H1 (cell line): ENCODE results near the gene MESD. TPM values are rescaled to one million over a fixed set of nuclear protein-coding genes. Genes with fewer than 3 reads are reported as not detected.

ENCODE experiments used
- CTCF ChIA-PET: fragments of 300-600 bp; sonication (Branson Sonifier 250); formaldehyde crosslinking; loops from one replicate; lab custom pipeline; 2021; ENCODE audit not compliant: partially characterized antibody; lab: Charles Lee
- POLR2A ChIA-PET: fragments of 300-600 bp; sonication (Branson Sonifier 250); formaldehyde crosslinking; loops from one replicate; lab custom pipeline; 2021; ENCODE audit warnings: inconsistent platforms; ENCODE audit not compliant: partially characterized antibody; lab: Charles Lee
- DNase-seq, 2 experiments: peaks; one replicate each; pipeline versions ENCODE4 v3.0.0 to v3.0.0-alpha.2; 2010 to 2022; ENCODE audit warnings: low spot score in 2 of 2, low read depth in 1 of 2, mixed read lengths in 1 of 2
- FAIRE-seq: peaks from 2 replicates; lab custom pipeline; 2011; peaks lifted over from hg19 to GRCh38; lab: Jason Lieb, UNC
- H2AFZ ChIP-seq: 2 replicates; pipeline ENCODE4 v1.8.1; 2012; ENCODE audit warnings: low read length, inconsistent platforms
- H2AK5ac ChIP-seq: 2 replicates; pipeline ENCODE4 v1.6.1; 2013; ENCODE audit warnings: low read depth, low read length
- H2BK120ac ChIP-seq: replicated peaks from 2 replicates; pipeline ENCODE3; 2013; ENCODE audit warnings: low read depth, low read length, inconsistent platforms
- H2BK12ac ChIP-seq: 2 replicates; pipeline ENCODE4 v1.6.1; 2013; ENCODE audit warnings: low read depth, low read length
- H2BK15ac ChIP-seq: 2 replicates; pipeline ENCODE4 v1.6.1; 2013; ENCODE audit warnings: low read length
- H2BK20ac ChIP-seq: 2 replicates; pipeline ENCODE4 v1.6.1; 2013; ENCODE audit warnings: low read length
- H2BK5ac ChIP-seq: 2 replicates; pipeline ENCODE4 v1.6.1; 2013; ENCODE audit warnings: low read depth, low read length
- H3K14ac ChIP-seq: 2 replicates; pipeline ENCODE4 v1.6.1; 2013; ENCODE audit warnings: inconsistent platforms; ENCODE audit not compliant: insufficient read length
- H3K18ac ChIP-seq: 2 replicates; pipeline ENCODE4 v1.6.1; 2013; ENCODE audit warnings: low read length; ENCODE audit errors: extremely low read depth
- H3K23ac ChIP-seq: 2 replicates; pipeline ENCODE4 v1.6.1; 2013; ENCODE audit warnings: inconsistent platforms; ENCODE audit not compliant: insufficient read length
- H3K23me2 ChIP-seq: 2 replicates; pipeline ENCODE4 v1.6.1; 2013; ENCODE audit warnings: low read depth, low read length
- H3K27ac ChIP-seq: 2 replicates; pipeline ENCODE4 v1.6.1; 2011; ENCODE audit warnings: low read depth, low read length, inconsistent platforms
- H3K27me3 ChIP-seq, 4 experiments: replicated peaks in 1 of 4; 1 replicate in 1 of 4; 2 replicates in 3 of 4; pipeline versions ENCODE4 v1.6.1 to v1.8.1; 2011 to 2013; ENCODE audit warnings: low read length in 3 of 4, mild to moderate bottlenecking in 3 of 4, inconsistent platforms in 2 of 4, mixed read lengths in 2 of 4, moderate library complexity in 1 of 4; ENCODE audit not compliant: control insufficient read depth in 3 of 4, insufficient read depth in 3 of 4; ENCODE audit errors: extremely low read depth in 1 of 4
- H3K36me3 ChIP-seq, 4 experiments: 2 replicates each; pipeline versions ENCODE4 v1.6.1 to v1.8.1; 2011 to 2013; ENCODE audit warnings: mild to moderate bottlenecking in 4 of 4, low read length in 3 of 4, moderate library complexity in 2 of 4, control low read depth in 1 of 4, inconsistent platforms in 1 of 4; ENCODE audit not compliant: insufficient read depth in 4 of 4, control insufficient read depth in 2 of 4
- H3K4ac ChIP-seq: replicated peaks from 2 replicates; pipeline ENCODE3; 2013; ENCODE audit warnings: low read length, low read depth, mixed read lengths, inconsistent platforms; ENCODE audit not compliant: insufficient read length
- H3K4me1 ChIP-seq, 4 experiments: replicated peaks in 1 of 4; 1 replicate in 1 of 4; 2 replicates in 3 of 4; pipeline versions ENCODE4 v1.6.1 to v1.8.1; 2011 to 2013; ENCODE audit warnings: low read length in 3 of 4, inconsistent platforms in 2 of 4, mixed read lengths in 1 of 4; ENCODE audit not compliant: insufficient read depth in 4 of 4, control insufficient read depth in 3 of 4
- H3K4me2 ChIP-seq, 2 experiments: 2 replicates each; pipeline versions ENCODE4 v1.6.1 to v1.8.1; 2011 to 2013; ENCODE audit warnings: low read depth in 2 of 2, low read length in 2 of 2, control low read depth in 1 of 2, inconsistent platforms in 1 of 2, mild to moderate bottlenecking in 1 of 2; ENCODE audit not compliant: insufficient read depth in 1 of 2
- H3K4me3 ChIP-seq, 4 experiments: fragments of 200-600, 300-600 bp in 1 of 4; sonication (generic), shearing (Covaris generic), sonication (Bioruptor Twin) in 1 of 4; 2 replicates each; pipeline versions ENCODE4 v1.5.1 to v1.8.1; 2011 to 2016; ENCODE audit warnings: low read length in 4 of 4, low read depth in 3 of 4, control low read depth in 2 of 4, inconsistent platforms in 2 of 4, mild to moderate bottlenecking in 2 of 4, mixed read lengths in 1 of 4, moderate library complexity in 1 of 4; ENCODE audit not compliant: insufficient read depth in 2 of 4; ENCODE audit errors: extremely low read depth in 1 of 4
- H3K56ac ChIP-seq: replicated peaks from 2 replicates; pipeline ENCODE3; 2013; ENCODE audit warnings: low read depth, mild to moderate bottlenecking, mixed read lengths, low read length, inconsistent platforms; ENCODE audit not compliant: insufficient read length
- H3K79me1 ChIP-seq: 2 replicates; pipeline ENCODE4 v1.6.1; 2013; ENCODE audit warnings: low read depth, low read length, control low read depth
- H3K79me2 ChIP-seq, 2 experiments: 2 replicates each; pipeline versions ENCODE4 v1.6.1 to v1.8.1; 2012 to 2013; ENCODE audit warnings: low read length in 2 of 2, mild to moderate bottlenecking in 2 of 2, inconsistent platforms in 1 of 2; ENCODE audit not compliant: insufficient read depth in 2 of 2, control insufficient read depth in 1 of 2
- H3K9ac ChIP-seq, 4 experiments: replicated peaks in 1 of 4; 1 replicate in 1 of 4; 2 replicates in 3 of 4; pipeline versions ENCODE4 v1.6.1 to v1.8.1; 2011 to 2013; ENCODE audit warnings: low read depth in 3 of 4, low read length in 3 of 4, control low read depth in 2 of 4, mild to moderate bottlenecking in 2 of 4, moderate library complexity in 2 of 4, inconsistent platforms in 1 of 4; ENCODE audit errors: extremely low read depth in 1 of 4
- H3K9me3 ChIP-seq, 2 experiments: 2 replicates each; pipeline versions ENCODE4 v1.6.1 to v1.8.1; 2012 to 2013; ENCODE audit warnings: mild to moderate bottlenecking in 2 of 2, moderate library complexity in 2 of 2, control low read depth in 1 of 2, inconsistent platforms in 1 of 2, low read depth in 1 of 2, low read length in 1 of 2, mixed read lengths in 1 of 2; ENCODE audit not compliant: insufficient read depth in 2 of 2
- H4K20me1 ChIP-seq, 2 experiments: replicated peaks in 1 of 2; 2 replicates each; pipeline versions ENCODE3 to v1.8.1; 2011 to 2013; ENCODE audit warnings: inconsistent platforms in 2 of 2, low read length in 2 of 2, mild to moderate bottlenecking in 1 of 2; ENCODE audit not compliant: insufficient read depth in 2 of 2, control insufficient read depth in 1 of 2
- H4K5ac ChIP-seq: 2 replicates; pipeline ENCODE4 v1.6.1; 2013; ENCODE audit warnings: low read length, low read depth, mixed read lengths, inconsistent platforms; ENCODE audit not compliant: insufficient read length
- H4K8ac ChIP-seq: 2 replicates; pipeline ENCODE4 v1.8.0; 2013; ENCODE audit warnings: mild to moderate bottlenecking, moderate library complexity, low read length, inconsistent platforms; ENCODE audit not compliant: insufficient read depth; ENCODE audit errors: extremely low read depth
- H4K91ac ChIP-seq: replicated peaks from 2 replicates; pipeline ENCODE3; 2013; ENCODE audit warnings: low read length, mixed read lengths, inconsistent platforms; ENCODE audit not compliant: insufficient read length
- CHD1 ChIP-seq: IDR thresholded peaks from 2 replicates; pipeline ENCODE4 v1.6.1; 2012; ENCODE audit warnings: low read depth, low read length, improper control_type of control experiment
- PHF8 ChIP-seq: fragments of 200-600 bp; sonication (generic); conservative IDR thresholded peaks from 2 replicates; pipeline ENCODE4 v1.7.1; 2012; ENCODE audit warnings: low read depth, mild to moderate bottlenecking, inconsistent platforms, low read length, moderate library complexity
- TAF7 ChIP-seq: optimal IDR thresholded peaks from 2 replicates; pipeline ENCODE3; 2011; ENCODE audit warnings: low read depth, mild to moderate bottlenecking, inconsistent platforms, low read length, moderate library complexity, borderline replicate concordance
- YY1 ChIP-seq: IDR thresholded peaks from 2 replicates; pipeline ENCODE4 v1.6.1; 2011; ENCODE audit warnings: low read depth, mild to moderate bottlenecking, low read length
- WGBS, 2 experiments: shearing (Covaris generic) in 1 of 2; methylation state at CpG; one replicate each; pipeline versions ENCODE4 v1.1.6 to v1.1.7; 2013 to 2015; ENCODE audit warnings: low lambda C conversion rate in 2 of 2, mixed read lengths in 2 of 2, inconsistent platforms in 1 of 2, low coverage in 1 of 2, missing lambda C conversion rate in 1 of 2; ENCODE audit not compliant: insufficient replicate concordance in 2 of 2, insufficient coverage in 1 of 2, insufficient read length in 1 of 2; ENCODE audit errors: extremely low coverage in 1 of 2, missing lambda C conversion rate in 1 of 2; 5-methylcytosine and 5-hydroxymethylcytosine counted together
- polyA plus RNA-seq, 7 experiments: library from polyadenylated mRNA; depleted of rRNA in 3 of 7; stranded (reverse) in 5 of 7; unstranded in 2 of 7; fragments of >200 nt in 5 of 7; fragments of 200-250 nt in 2 of 7; gene quantifications; 1 replicate in 5 of 7; 2 replicates in 1 of 7; 4 replicates in 1 of 7; pipeline versions ENCODE4 v1.2.1 to v1.2.3, GENCODE V29; 2011 to 2013; ENCODE audit warnings: missing spikeins in 2 of 7, mixed read lengths in 2 of 7
- total RNA-seq: library from RNA; stranded (reverse); fragmentation: NEBNext Ultra II Directional; extraction: Animal tissue kit (Norgen Biotek cat#: 25700); gene quantifications from 2 replicates; pipeline ENCODE4 v1.2.1, GENCODE V29; 2021

Gene MESD
- total and polyA plus RNA-seq, 2 of the 8 experiments (the other 6 are each of a cell fraction or from before 2014, with no cell fraction given), result 11.0 to 28.3 TPM

DNA sequence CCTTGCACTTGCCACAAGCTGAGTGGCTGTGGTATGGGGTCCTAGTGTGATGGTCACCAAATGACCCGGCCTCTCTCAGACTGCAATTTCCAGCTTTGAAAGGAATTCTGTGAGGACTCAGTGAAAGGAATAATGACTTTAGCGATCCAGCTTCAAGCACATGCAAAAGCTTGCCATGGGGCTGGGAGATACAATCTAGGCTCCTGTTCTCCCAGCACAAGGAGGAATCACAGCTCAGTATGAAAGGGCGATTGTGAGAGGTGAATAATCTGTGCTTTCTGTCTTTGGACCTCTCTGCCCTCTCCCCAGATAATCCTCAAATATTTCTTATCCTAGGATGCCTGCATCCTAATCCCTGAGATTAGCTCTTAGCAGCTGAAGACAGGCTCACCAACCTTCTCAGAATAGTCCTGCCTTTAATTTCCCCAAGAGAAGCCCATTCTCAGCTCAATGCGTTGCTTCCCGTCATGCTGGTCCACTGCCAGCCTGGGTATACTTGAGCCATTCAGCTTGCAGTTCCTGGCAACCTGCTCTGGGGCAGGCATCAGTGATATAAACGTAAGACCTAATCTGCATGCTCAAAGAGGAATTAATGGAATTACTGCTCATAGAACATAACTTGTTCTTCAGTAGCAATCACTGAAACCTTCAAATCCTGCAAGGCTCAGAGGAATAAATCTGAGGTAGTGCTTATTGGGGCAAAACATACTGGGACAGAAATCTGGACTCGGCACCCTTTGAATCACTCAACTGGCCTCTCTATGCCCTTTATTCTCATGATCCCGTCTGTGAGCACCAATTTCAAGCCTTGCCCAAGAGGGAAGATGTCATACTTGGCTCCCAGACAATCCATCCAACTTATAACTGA lies 26.2 kb upstream of the MESD start:
- H4K5ac ChIP-seq, result no peak overlapping the region
- no peak overlapping the region for H3K4me3 ChIP-seq
- no peak overlapping the region for H2AFZ ChIP-seq
- no peaks in the 10 kb centered on the region for H3K27me3 ChIP-seq
- no peaks in the 10 kb centered on the region for H3K9me3 ChIP-seq
- H3K79me1 ChIP-seq, result no peaks in the 10 kb centered on the region; the same call in 1 of the 2 replicates
- no peak overlapping the region for H3K23ac ChIP-seq
- no peak overlapping the region for H2BK15ac ChIP-seq
- no peak overlapping the region for H3K27ac ChIP-seq
- no peaks in the 10 kb centered on the region for H3K23me2 ChIP-seq
- H2BK12ac ChIP-seq, result no peak overlapping the region
- no peaks in the 10 kb centered on the region for H4K20me1 ChIP-seq
- H3K14ac ChIP-seq, result no peak overlapping the region
- no peak overlapping the region for H2BK120ac ChIP-seq
- H3K18ac ChIP-seq, result no peak overlapping the region
- 81% methylated on average over 8 of the region's 8 CpGs; no CpG with 5 or more reads in 1 of the 2 experiments for WGBS, 2 experiments
- no peak overlapping the region for H2BK5ac ChIP-seq
- no peak for DNase-seq
- no peak overlapping the region for H3K56ac ChIP-seq
- H2BK20ac ChIP-seq, result no peak overlapping the region
- POLR2A ChIA-PET, result interaction anchor here (1.2 kb wide), 1 partner anchor 17 kb away, joined by 5 read pairs; no protein-coding TSS in a partner anchor
- H3K36me3 ChIP-seq, result no peaks in the 10 kb centered on the region
- H2AK5ac ChIP-seq, result no peak overlapping the region
- TF ChIP-seq PHF8 (no peak), CHD1 (no peak), TAF7 (no peak), YY1 (no peak)
- FAIRE-seq, result no peak
- no peak overlapping the region for H3K9ac ChIP-seq
- H3K79me2 ChIP-seq, result no peaks in the 10 kb centered on the region
- no peak overlapping the region for H4K8ac ChIP-seq
- no peak overlapping the region for H3K4ac ChIP-seq
- H3K4me1 ChIP-seq, result no peaks in the 10 kb centered on the region
- CTCF ChIA-PET, result interaction anchor here (0.6 to 1.7 kb wide), 3 partner anchors 20 to 93 kb away, joined by 3 to 5 read pairs (median 3); no protein-coding TSS in a partner anchor
- H4K91ac ChIP-seq, result no peak overlapping the region
- H3K4me2 ChIP-seq, result no peak overlapping the region
